OCI-LY7 (cell line): Measurements from ENCODE around the gene ACTL7B. TPM values are rescaled to one million over a fixed set of nuclear protein-coding genes. Genes with fewer than 3 reads are reported as not detected.
A peak's percentile ranks its signal among the peaks of the same experiment; 100 is the strongest.
"Not testable (repeated sequence)": the region's sequence is repeated elsewhere in the genome, so short reads cannot be mapped to it uniquely, and the experiment has no call there.

Source experiments
- BruUV-seq: library from RNA; stranded (reverse); fragments of 400-500 nt; replicated peaks from 2 replicates; lab custom pipeline; 2021; lab: Mats Ljungman, UMichigan
- CTCF ChIA-PET: fragments of 300-600 bp; sonication (Branson Sonifier 250); formaldehyde crosslinking; loops from one replicate; lab custom pipeline; 2022; ENCODE audit warnings: antibody characterized with exemption; ENCODE audit not compliant: unreplicated experiment; lab: Charles Lee
- POLR2A ChIA-PET: fragments of 300-600 bp; sonication (Branson Sonifier 250); formaldehyde crosslinking; loops from one replicate; lab custom pipeline; 2022; ENCODE audit warnings: antibody characterized with exemption; lab: Charles Lee
- DNase-seq: peaks from one replicate; pipeline ENCODE4 v3.0.0-alpha.2; 2015; ENCODE audit warnings: low spot score
- H2AFZ ChIP-seq: fragments of 200-600 bp; sonication (generic), shearing (Covaris generic); 2 replicates; pipeline ENCODE4 v1.6.1; 2014; ENCODE audit warnings: mild to moderate bottlenecking, antibody characterized with exemption, low read length, moderate library complexity
- H3K27ac ChIP-seq: fragments of 200-600 bp; sonication (generic); 2 replicates; pipeline ENCODE4 v1.5.1; 2014; ENCODE audit warnings: mixed run types, low read depth, mild to moderate bottlenecking, moderate library complexity, low read length, inconsistent platforms; ENCODE audit not compliant: poor library complexity, severe bottlenecking
- H3K36me3 ChIP-seq: fragments of 200-600 bp; sonication (generic); 2 replicates; pipeline ENCODE4 v1.6.1; 2014; ENCODE audit warnings: mild to moderate bottlenecking, antibody characterized with exemption, low read length, moderate library complexity, mixed read lengths; ENCODE audit not compliant: insufficient read depth
- H3K4me1 ChIP-seq: fragments of 200-600 bp; sonication (generic); 2 replicates; pipeline ENCODE4 v1.5.1; 2014; ENCODE audit warnings: mild to moderate bottlenecking, low read length; ENCODE audit not compliant: insufficient read depth, poor library complexity, severe bottlenecking
- H3K4me2 ChIP-seq: fragments of 200-600 bp; sonication (generic); 2 replicates; pipeline ENCODE4 v1.6.1; 2014; ENCODE audit warnings: mild to moderate bottlenecking, low read length
- H3K4me3 ChIP-seq: fragments of 200-600 bp; sonication (generic); 2 replicates; pipeline ENCODE4 v1.5.1; 2014; ENCODE audit warnings: mild to moderate bottlenecking, low read depth, low read length; ENCODE audit not compliant: poor library complexity, severe bottlenecking
- H3K79me2 ChIP-seq: fragments of 200-600 bp; sonication (generic); 2 replicates; pipeline ENCODE4 v1.6.1; 2016; ENCODE audit warnings: low read depth, mild to moderate bottlenecking, low read length, moderate library complexity, mixed read lengths; ENCODE audit not compliant: insufficient read depth
- H3K9me2 ChIP-seq: fragments of 200-600 bp; sonication (generic); 2 replicates; pipeline ENCODE4 v1.6.1; 2016; ENCODE audit warnings: mild to moderate bottlenecking, low read length, mixed read lengths; ENCODE audit not compliant: insufficient read depth
- H3K9me3 ChIP-seq: fragments of 200-600 bp; sonication (generic); 2 replicates; pipeline ENCODE4 v1.6.1; 2014; ENCODE audit warnings: mild to moderate bottlenecking, mixed run types, low read length, mixed read lengths
- H4K20me1 ChIP-seq: fragments of 200-600 bp; sonication (generic); 2 replicates; pipeline ENCODE4 v1.6.1; 2014; ENCODE audit warnings: mild to moderate bottlenecking, antibody characterized with exemption, low read length, moderate library complexity, mixed read lengths; ENCODE audit not compliant: insufficient read depth
- EZH2phosphoT487 ChIP-seq: fragments of 200-600 bp; sonication (generic); IDR thresholded peaks from 2 replicates; pipeline ENCODE4 v1.6.1; 2018; ENCODE audit warnings: low read depth, borderline replicate concordance, mild to moderate bottlenecking, mixed run types, antibody characterized with exemption, low read length, moderate library complexity, mixed read lengths
- intact Hi-C: fragments of 100-400 bp; cut with micrococcal nuclease; formaldehyde crosslinking; loops from one replicate; pipeline ENCODE4 v1.10.0; 2022; ENCODE audit not compliant: unreplicated experiment
- total RNA-seq, 2 experiments: library from RNA; depleted of rRNA in 1 of 2; stranded (reverse); fragments of >200 nt in 1 of 2; shearing (Covaris generic) in 1 of 2; gene quantifications; 2 replicates each; pipeline ENCODE4 v1.2.3, GENCODE V29; 2014 to 2022
- TF ChIP-seq, protein P1 (sequence below): fragments of 200-600 bp; sonication (generic); conservative IDR thresholded peaks from 2 replicates; pipeline ENCODE4 v1.5.1; 2014; ENCODE audit warnings: mild to moderate bottlenecking, antibody characterized with exemption, low read length, moderate library complexity, mixed read lengths

The ACTL7B gene
- total RNA-seq, 2 experiments from 2014 or later, result not detected

DNA sequence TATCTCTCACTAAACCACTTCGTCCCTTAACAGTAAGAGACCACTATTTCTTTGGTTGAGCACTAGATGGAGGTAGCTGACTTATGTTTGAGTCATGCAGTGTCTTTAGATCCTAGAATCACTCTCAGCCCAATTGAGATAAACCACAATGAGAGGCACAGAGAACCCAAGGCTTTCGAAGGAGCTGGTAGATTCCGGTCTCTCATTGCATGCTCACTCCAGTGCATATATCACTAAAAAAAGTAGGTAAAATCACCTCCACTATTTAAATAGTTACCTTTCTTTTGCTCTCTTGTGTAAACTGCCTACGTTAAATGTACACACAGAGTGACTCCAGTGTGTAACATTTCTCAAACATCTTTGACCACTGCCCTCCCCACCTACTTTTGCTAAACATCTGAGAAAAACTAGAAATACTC is 33.9 kb upstream of the ACTL7B start:
- Histone ChIP-seq H3K4me1 (peaks cover 11% of the 10 kb centered on the region), H4K20me1 (no peaks in the 10 kb centered on the region), H3K9me3 (no peaks in the 10 kb centered on the region), H3K9me2 (no peaks in the 10 kb centered on the region), H2AFZ (no peak overlapping the region), H3K27ac (no peak overlapping the region), H3K36me3 (peaks cover 88% of the 10 kb centered on the region), H3K4me3 (no peak overlapping the region), H3K4me2 (no peak overlapping the region), H3K79me2 (no peaks in the 10 kb centered on the region)
- ChIA-PET CTCF (no interaction called here), POLR2A (no interaction called here)
- TF ChIP-seq, protein P1, sequence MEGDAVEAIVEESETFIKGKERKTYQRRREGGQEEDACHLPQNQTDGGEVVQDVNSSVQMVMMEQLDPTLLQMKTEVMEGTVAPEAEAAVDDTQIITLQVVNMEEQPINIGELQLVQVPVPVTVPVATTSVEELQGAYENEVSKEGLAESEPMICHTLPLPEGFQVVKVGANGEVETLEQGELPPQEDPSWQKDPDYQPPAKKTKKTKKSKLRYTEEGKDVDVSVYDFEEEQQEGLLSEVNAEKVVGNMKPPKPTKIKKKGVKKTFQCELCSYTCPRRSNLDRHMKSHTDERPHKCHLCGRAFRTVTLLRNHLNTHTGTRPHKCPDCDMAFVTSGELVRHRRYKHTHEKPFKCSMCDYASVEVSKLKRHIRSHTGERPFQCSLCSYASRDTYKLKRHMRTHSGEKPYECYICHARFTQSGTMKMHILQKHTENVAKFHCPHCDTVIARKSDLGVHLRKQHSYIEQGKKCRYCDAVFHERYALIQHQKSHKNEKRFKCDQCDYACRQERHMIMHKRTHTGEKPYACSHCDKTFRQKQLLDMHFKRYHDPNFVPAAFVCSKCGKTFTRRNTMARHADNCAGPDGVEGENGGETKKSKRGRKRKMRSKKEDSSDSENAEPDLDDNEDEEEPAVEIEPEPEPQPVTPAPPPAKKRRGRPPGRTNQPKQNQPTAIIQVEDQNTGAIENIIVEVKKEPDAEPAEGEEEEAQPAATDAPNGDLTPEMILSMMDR, result peak; percentile 35; the same call in 1 of the 2 replicates
- no peak for TF ChIP-seq EZH2phosphoT487
- intact Hi-C loops, result no loop called here
- DNase-seq, result peak; percentile 8
- no TSS peak for BruUV-seq

DNA sequence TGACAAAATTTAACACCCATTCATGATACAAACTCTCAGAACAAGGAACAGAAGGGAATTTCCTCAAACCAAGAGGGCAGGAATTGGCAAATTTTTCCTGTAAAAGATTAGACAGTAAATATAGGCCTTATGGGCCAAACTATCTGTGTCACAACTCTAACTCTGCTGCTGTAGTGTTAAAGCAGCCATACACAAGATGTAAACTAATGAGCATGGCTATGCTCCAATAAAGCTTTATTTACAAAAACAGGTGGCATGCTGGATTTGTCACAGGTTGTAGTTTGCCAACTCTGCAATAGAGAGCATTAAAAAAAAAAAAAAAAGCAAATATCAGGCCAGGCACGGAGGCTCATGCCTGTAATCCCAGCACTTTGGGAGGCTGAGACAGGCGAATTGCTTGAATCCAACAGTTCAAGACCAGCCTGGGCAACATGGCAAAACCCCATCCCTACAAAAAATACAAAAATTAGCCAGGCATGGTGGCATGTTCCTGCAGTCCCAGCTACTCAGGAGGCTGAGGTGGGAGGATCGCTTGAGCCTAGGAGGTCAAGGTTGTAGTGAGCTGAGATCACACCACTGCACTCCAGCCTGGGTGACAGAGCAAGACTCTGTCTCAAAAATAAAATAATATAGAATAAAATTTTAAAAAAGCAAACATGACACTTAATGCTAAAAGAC is 30.9 kb upstream of the ACTL7B start:
- CTCF ChIA-PET, result not testable (repeated sequence)
- H3K36me3 ChIP-seq, result peaks cover 83% of the 10 kb centered on the region

DNA sequence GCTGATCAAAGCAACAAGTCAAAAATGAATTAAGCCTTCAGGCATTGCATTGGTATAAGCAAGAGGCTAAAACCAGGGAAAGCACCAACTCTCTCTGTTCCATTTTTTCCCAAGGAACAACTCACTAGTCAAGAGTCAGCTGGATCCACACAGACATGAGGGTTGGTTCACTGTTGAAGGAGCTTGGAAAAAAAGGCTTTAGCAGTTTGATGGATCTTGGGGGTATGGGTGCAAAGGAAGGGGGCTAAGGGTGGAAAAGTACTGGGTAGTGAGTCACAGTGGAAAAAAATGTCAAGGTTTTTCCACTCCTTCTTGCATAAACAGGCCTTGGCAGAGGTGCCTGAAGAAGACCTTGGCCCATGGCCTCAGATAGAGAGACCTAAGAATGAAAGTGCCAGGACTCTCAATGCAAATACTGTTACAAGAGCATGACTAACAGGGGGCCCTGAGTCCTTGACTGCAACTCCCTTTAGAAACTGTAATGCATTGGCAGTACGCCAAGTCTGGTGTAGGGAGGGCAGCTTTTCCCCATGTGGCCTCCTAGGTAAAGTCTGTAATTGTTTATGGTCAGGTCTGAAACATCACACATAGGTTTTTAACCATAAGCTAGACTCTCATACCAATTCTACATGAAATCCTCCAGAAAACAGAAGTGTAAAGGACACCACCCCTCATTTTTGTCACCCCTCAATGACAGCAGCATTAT is 30.0 kb upstream of the ACTL7B start:
- Histone ChIP-seq H2AFZ (no peak overlapping the region), H3K4me3 (no peak overlapping the region), H4K20me1 (no peaks in the 10 kb centered on the region), H3K4me1 (peaks cover 11% of the 10 kb centered on the region), H3K27ac (no peak overlapping the region), H3K79me2 (no peaks in the 10 kb centered on the region), H3K9me3 (no peaks in the 10 kb centered on the region), H3K9me2 (no peaks in the 10 kb centered on the region), H3K36me3 (peaks cover 79% of the 10 kb centered on the region), H3K4me2 (peak overlapping the region; percentile 19; the same call in 1 of the 2 replicates)
- DNase-seq, result peak; percentile 44
- CTCF ChIA-PET, result no interaction called here
- BruUV-seq, result no TSS peak
- intact Hi-C loops, result no loop called here
- TF ChIP-seq, protein P1, result no peak
- TF ChIP-seq EZH2phosphoT487, result no peak
- POLR2A ChIA-PET, result interaction anchor here (0.6 to 0.7 kb wide), 2 partner anchors 109 to 410 kb away, joined by 3 read pairs; no protein-coding TSS in a partner anchor

More for the DNA sequence above, 30.9 kb upstream of the ACTL7B start:
- H3K4me3 ChIP-seq, H4K20me1 ChIP-seq, H3K9me3 ChIP-seq, H2AFZ ChIP-seq, intact Hi-C loops, H3K4me2 ChIP-seq, DNase-seq, H3K27ac ChIP-seq, H3K9me2 ChIP-seq, H3K79me2 ChIP-seq, BruUV-seq: not testable (repeated sequence)
- H3K4me1 ChIP-seq, result peaks cover 11% of the 10 kb centered on the region
- POLR2A ChIA-PET, result interaction anchor here (0.6 to 0.7 kb wide), 2 partner anchors 75 to 411 kb away, joined by 3 read pairs; no protein-coding TSS in a partner anchor
